HepG2 (cell line): Measurements from ENCODE around the gene CD207. TPM values are rescaled to one million over a fixed set of nuclear protein-coding genes. Genes with fewer than 3 reads are reported as not detected.
A peak's percentile ranks its signal among the peaks of the same experiment; 100 is the strongest.

Experiments used
- ATF1 ChIP-seq: IDR thresholded peaks from 2 replicates; pipeline ENCODE4 v1.6.1; 2016; ENCODE audit warnings: mild to moderate bottlenecking, control low read depth
- GPN1 ChIP-seq: sonication (generic); formaldehyde crosslinking; IDR thresholded peaks from 2 replicates; pipeline ENCODE4 v1.5.1; 2020; ENCODE audit warnings: missing genetic modification reagents, borderline replicate concordance
- HNF1A ChIP-seq, 2 experiments: sonication (generic) in 1 of 2; formaldehyde crosslinking in 1 of 2; IDR thresholded peaks; 2 replicates each; pipeline versions ENCODE4 v1.4.0 to v1.6.1; 2016 to 2020; ENCODE audit warnings: borderline replicate concordance in 1 of 2, low read depth in 1 of 2, mild to moderate bottlenecking in 1 of 2, missing genetic modification reagents in 1 of 2
- HNF1B ChIP-seq: sonication (generic); formaldehyde crosslinking; IDR thresholded peaks from 2 replicates; pipeline ENCODE4 v1.5.1; 2020; ENCODE audit warnings: mild to moderate bottlenecking, moderate library complexity, missing genetic modification reagents
- KDM1A ChIP-seq: IDR thresholded peaks from 2 replicates; pipeline ENCODE4 v1.6.1; 2016; ENCODE audit warnings: missing compliant biosample characterization
- MAF1 ChIP-seq: sonication (generic); formaldehyde crosslinking; IDR thresholded peaks from 2 replicates; pipeline ENCODE4 v1.5.0; 2020; ENCODE audit warnings: missing genetic modification reagents, borderline replicate concordance
- MED8 ChIP-seq: sonication (generic); formaldehyde crosslinking; IDR thresholded peaks from 2 replicates; pipeline ENCODE4 v1.8.1; 2023; ENCODE audit warnings: mild to moderate bottlenecking, missing genetic modification reagents; ENCODE audit not compliant: insufficient replicate concordance
- MYC ChIP-seq: sonication (generic); formaldehyde crosslinking; IDR thresholded peaks from 2 replicates; pipeline ENCODE4 v1.9.0; 2021; ENCODE audit warnings: missing genetic modification reagents, borderline replicate concordance
- PHF20 ChIP-seq: sonication (generic); formaldehyde crosslinking; IDR thresholded peaks from 2 replicates; pipeline ENCODE4 v1.5.0; 2020; ENCODE audit warnings: mild to moderate bottlenecking, missing genetic modification reagents
- RBM39 ChIP-seq: fragments of 200-400 bp; formaldehyde crosslinking; IDR thresholded peaks from one replicate; pipeline ENCODE4 v1.6.1; 2018; ENCODE audit warnings: antibody characterized with exemption, mild to moderate bottlenecking, low read depth, low read length; ENCODE audit not compliant: poor library complexity, severe bottlenecking
- SPEN ChIP-seq: sonication (generic); formaldehyde crosslinking; IDR thresholded peaks from 2 replicates; pipeline ENCODE4 v1.5.1; 2020; ENCODE audit warnings: low read depth, mild to moderate bottlenecking, missing genetic modification reagents
- TBP ChIP-seq: sonication (generic); formaldehyde crosslinking; IDR thresholded peaks from 2 replicates; pipeline ENCODE4 v1.5.0; 2020; ENCODE audit warnings: missing genetic modification reagents
- ZBTB1 ChIP-seq: sonication (generic); formaldehyde crosslinking; IDR thresholded peaks from 2 replicates; pipeline ENCODE4 v1.4.0; 2020; ENCODE audit warnings: missing genetic modification reagents, borderline replicate concordance
- ZNF34 ChIP-seq: sonication (generic); formaldehyde crosslinking; IDR thresholded peaks from 2 replicates; pipeline ENCODE4 v1.4.0; 2020; ENCODE audit warnings: mild to moderate bottlenecking, missing genetic modification reagents, borderline replicate concordance
- ZNF660 ChIP-seq: sonication (generic); formaldehyde crosslinking; IDR thresholded peaks from 2 replicates; pipeline ENCODE4 v1.5.1; 2020; ENCODE audit warnings: mild to moderate bottlenecking, low read depth, missing genetic modification reagents, borderline replicate concordance
- ZNF75D ChIP-seq: sonication (generic); formaldehyde crosslinking; IDR thresholded peaks from 2 replicates; pipeline ENCODE4 v1.8.1; 2023; ENCODE audit warnings: missing genetic modification reagents, mild to moderate bottlenecking, borderline replicate concordance
- ZNF839 ChIP-seq: sonication (generic); formaldehyde crosslinking; IDR thresholded peaks from 2 replicates; pipeline ENCODE4 v1.4.0; 2020; ENCODE audit warnings: missing genetic modification reagents, mild to moderate bottlenecking, borderline replicate concordance
- polyA plus RNA-seq, 8 experiments: library from polyadenylated mRNA; depleted of rRNA in 3 of 8; stranded (reverse) in 7 of 8; unstranded in 1 of 8; fragments of >200 nt; fragmentation: Illumina TruSeq in 4 of 8; extraction: Trizol in 4 of 8; gene quantifications; 2 replicates each; pipeline versions ENCODE4 v1.2.1 to v1.2.3, GENCODE V29; 2011 to 2016; ENCODE audit warnings: low read depth in 4 of 8, missing spikeins in 1 of 8, mixed read lengths in 1 of 8; ENCODE audit not compliant: insufficient read depth in 1 of 8
- total RNA-seq, 5 experiments: library from RNA; depleted of rRNA; stranded (reverse); fragments of >200 nt; fragmentation: Illumina TruSeq; extraction: Trizol; gene quantifications; 2 replicates each; pipeline ENCODE4 v1.2.3, GENCODE V29; 2016; ENCODE audit warnings: low read depth in 1 of 5
- TF ChIP-seq, protein P1 (sequence below): sonication (generic); formaldehyde crosslinking; IDR thresholded peaks from 2 replicates; pipeline ENCODE4 v1.4.0; 2020; ENCODE audit warnings: missing genetic modification reagents
- TF ChIP-seq, protein P2 (sequence below): sonication (generic); formaldehyde crosslinking; IDR thresholded peaks from 2 replicates; pipeline ENCODE4 v1.4.0; 2020; ENCODE audit warnings: missing genetic modification reagents

CD207 gene
- total and polyA plus RNA-seq, 2 of the 13 experiments (the other 11 are each of a cell fraction or from before 2014, with no cell fraction given), result 0.09 to 0.15 TPM

DNA sequence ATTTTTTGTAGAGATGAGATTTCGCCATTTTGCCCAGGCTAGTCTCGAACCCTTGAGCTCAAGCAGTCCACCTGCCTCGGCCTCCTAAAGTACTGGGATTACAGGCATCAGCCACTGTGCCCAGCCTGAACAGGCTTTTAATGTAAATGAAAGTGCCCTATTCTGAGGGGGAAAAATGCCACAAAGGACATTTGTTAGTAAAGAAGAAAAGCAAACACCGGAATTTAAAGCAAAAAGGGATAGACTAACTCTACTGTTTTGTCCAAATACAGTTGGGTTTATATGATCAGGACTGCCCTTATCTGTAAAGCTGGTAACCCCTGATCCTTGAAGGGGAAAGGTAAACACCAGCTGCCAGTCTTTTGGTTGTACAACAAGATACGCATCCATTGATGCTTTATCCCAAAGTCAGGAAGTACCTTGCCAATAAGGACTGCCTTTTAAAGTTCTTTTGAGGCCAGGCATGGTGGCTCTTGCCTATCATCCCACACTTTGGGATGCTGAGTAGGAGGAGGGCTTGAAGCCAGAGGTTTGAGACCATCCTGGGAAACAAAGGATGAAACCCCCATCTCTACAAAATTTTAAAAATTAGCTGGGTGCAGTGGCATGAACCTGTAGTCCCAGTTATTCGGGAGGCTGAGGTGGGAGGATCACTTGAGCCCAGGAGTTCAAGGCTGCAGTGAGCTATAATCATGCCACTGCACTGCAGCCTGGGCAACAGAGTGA, 28.4 kb downstream of the CD207 start (continued):
- no peak; the same call in 1 of the 2 replicates for TF ChIP-seq MAF1 (CRISPR knock-in tag)
- TF ChIP-seq ZNF839 (CRISPR knock-in tag), result no peak
- no peak for TF ChIP-seq PHF20 (CRISPR knock-in tag)
- no peak for TF ChIP-seq ZBTB1
- TF ChIP-seq TBP (CRISPR knock-in tag), result no peak
- peak; percentile 90 for TF ChIP-seq HNF1B
- TF ChIP-seq, protein P1, sequence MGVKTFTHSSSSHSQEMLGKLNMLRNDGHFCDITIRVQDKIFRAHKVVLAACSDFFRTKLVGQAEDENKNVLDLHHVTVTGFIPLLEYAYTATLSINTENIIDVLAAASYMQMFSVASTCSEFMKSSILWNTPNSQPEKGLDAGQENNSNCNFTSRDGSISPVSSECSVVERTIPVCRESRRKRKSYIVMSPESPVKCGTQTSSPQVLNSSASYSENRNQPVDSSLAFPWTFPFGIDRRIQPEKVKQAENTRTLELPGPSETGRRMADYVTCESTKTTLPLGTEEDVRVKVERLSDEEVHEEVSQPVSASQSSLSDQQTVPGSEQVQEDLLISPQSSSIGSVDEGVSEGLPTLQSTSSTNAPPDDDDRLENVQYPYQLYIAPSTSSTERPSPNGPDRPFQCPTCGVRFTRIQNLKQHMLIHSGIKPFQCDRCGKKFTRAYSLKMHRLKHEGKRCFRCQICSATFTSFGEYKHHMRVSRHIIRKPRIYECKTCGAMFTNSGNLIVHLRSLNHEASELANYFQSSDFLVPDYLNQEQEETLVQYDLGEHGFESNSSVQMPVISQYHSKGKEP (CRISPR knock-in tag), result no peak
- TF ChIP-seq ZNF660, result no peak
- no peak for TF ChIP-seq ZNF34 (CRISPR knock-in tag)
- no peak for TF ChIP-seq SPEN (CRISPR knock-in tag)
- TF ChIP-seq ZNF75D (CRISPR knock-in tag), result no peak
- TF ChIP-seq MYC (CRISPR knock-in tag), result no peak
- TF ChIP-seq GPN1 (CRISPR knock-in tag), result no peak
- TF ChIP-seq MED8, result peak; percentile 92
- peak; percentile 74 for TF ChIP-seq HNF1A (IDR thresholded peaks at IDR 0.05; ENCODE audit: low read depth)
- peak; percentile 94; the same call in 1 of the 2 replicates for TF ChIP-seq HNF1A (CRISPR knock-in tag; IDR thresholded peaks at IDR 0.05; ENCODE audit: borderline replicate concordance)
- TF ChIP-seq KDM1A, result peak; percentile 42
- no peak for TF ChIP-seq RBM39
- TF ChIP-seq, protein P2, sequence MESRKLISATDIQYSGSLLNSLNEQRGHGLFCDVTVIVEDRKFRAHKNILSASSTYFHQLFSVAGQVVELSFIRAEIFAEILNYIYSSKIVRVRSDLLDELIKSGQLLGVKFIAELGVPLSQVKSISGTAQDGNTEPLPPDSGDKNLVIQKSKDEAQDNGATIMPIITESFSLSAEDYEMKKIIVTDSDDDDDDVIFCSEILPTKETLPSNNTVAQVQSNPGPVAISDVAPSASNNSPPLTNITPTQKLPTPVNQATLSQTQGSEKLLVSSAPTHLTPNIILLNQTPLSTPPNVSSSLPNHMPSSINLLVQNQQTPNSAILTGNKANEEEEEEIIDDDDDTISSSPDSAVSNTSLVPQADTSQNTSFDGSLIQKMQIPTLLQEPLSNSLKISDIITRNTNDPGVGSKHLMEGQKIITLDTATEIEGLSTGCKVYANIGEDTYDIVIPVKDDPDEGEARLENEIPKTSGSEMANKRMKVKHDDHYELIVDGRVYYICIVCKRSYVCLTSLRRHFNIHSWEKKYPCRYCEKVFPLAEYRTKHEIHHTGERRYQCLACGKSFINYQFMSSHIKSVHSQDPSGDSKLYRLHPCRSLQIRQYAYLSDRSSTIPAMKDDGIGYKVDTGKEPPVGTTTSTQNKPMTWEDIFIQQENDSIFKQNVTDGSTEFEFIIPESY, result no peak
- TF ChIP-seq ATF1, result peak; percentile 67
